ENCODE measurements around the gene APOD. TPM values are rescaled to one million over a fixed set of nuclear protein-coding genes. Genes with fewer than 3 reads are reported as not detected.

Gene APOD
- total and polyA plus RNA-seq, 10 of the 15 experiments (the other 5 are each of a cell fraction or from before 2014, with no cell fraction given) = 0.06 to 0.77 (median 0.47) TPM; not detected in 3

GRCh38 chr3:195537995-195538394 is 45.7 kb downstream of the APOD start (continued):
- no peak for TF ChIP-seq MYB (IDR thresholded peaks at IDR 0.05; ENCODE audit: borderline replicate concordance, low read depth, low read length)
- no peak for TF ChIP-seq ETV6 (conservative IDR thresholded peaks at IDR 0.05 in 1 of 2, IDR thresholded peaks at IDR 0.05 in 1 of 2; ENCODE audit: borderline replicate concordance in 1 of 2, low read depth in 1 of 2)
- no peak for TF ChIP-seq PRDM15 (CRISPR knock-in tag; IDR thresholded peaks at IDR 0.05)
- TF ChIP-seq DPF2 (IDR thresholded peaks at IDR 0.05) = peak; percentile 42
- no peak for TF ChIP-seq STAT3 (IDR thresholded peaks at IDR 0.05; ENCODE audit: low read depth, low read length)
- no peak for TF ChIP-seq SIX5 (IDR thresholded peaks at IDR 0.05; ENCODE audit: low read depth, low read length, severe bottlenecking)
- no peak for TF ChIP-seq MXI1 (IDR thresholded peaks at IDR 0.05; ENCODE audit: low read depth, low read length)
- TF ChIP-seq TAF1 (IDR thresholded peaks at IDR 0.05; ENCODE audit: borderline replicate concordance, low read depth, low read length) = no peak
- TF ChIP-seq, protein P1, sequence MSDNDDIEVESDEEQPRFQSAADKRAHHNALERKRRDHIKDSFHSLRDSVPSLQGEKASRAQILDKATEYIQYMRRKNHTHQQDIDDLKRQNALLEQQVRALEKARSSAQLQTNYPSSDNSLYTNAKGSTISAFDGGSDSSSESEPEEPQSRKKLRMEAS (IDR thresholded peaks at IDR 0.05; ENCODE audit: low read depth, low read length) = no peak
- peak; percentile 73 for TF ChIP-seq YY1 (IDR thresholded peaks at IDR 0.05; ENCODE audit: low read depth, low read length)
- no peak for TF ChIP-seq SMAD5 (IDR thresholded peaks at IDR 0.05; ENCODE audit: low read depth)
- peak; percentile 57; the same call in 1 of the 2 replicates for TF ChIP-seq RELB (IDR thresholded peaks at IDR 0.05; ENCODE audit: low read depth)
- no peak for TF ChIP-seq NR2C1 (IDR thresholded peaks at IDR 0.05)
- TF ChIP-seq, protein P2, sequence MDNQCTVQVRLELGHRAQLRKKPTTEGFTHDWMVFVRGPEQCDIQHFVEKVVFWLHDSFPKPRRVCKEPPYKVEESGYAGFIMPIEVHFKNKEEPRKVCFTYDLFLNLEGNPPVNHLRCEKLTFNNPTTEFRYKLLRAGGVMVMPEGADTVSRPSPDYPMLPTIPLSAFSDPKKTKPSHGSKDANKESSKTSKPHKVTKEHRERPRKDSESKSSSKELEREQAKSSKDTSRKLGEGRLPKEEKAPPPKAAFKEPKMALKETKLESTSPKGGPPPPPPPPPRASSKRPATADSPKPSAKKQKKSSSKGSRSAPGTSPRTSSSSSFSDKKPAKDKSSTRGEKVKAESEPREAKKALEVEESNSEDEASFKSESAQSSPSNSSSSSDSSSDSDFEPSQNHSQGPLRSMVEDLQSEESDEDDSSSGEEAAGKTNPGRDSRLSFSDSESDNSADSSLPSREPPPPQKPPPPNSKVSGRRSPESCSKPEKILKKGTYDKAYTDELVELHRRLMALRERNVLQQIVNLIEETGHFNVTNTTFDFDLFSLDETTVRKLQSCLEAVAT (IDR thresholded peaks at IDR 0.05) = no peak
- TF ChIP-seq ZBED1 (IDR thresholded peaks at IDR 0.05; ENCODE audit: borderline replicate concordance) = peak; percentile 76; the same call in 1 of the 2 replicates
- no peak for TF ChIP-seq ZBTB11 (CRISPR knock-in tag; IDR thresholded peaks at IDR 0.05)
- TF ChIP-seq ATF7 (IDR thresholded peaks at IDR 0.05; ENCODE audit: low read depth) = peak; percentile 75
- peak; percentile 41; the same call in 1 of the 2 replicates for TF ChIP-seq MTA2 (IDR thresholded peaks at IDR 0.05; ENCODE audit: low read depth)

All from GM12878 (cell line).